Prostate gland (tissue), 2 donors: ENCODE measurements around the gene PITPNC1. TPM values are rescaled to one million over a fixed set of nuclear protein-coding genes. Genes with fewer than 3 reads are reported as not detected.

Source experiments
- DNase-seq: peaks from one replicate; pipeline ENCODE4 v3.0.0-alpha.2; 2019; ENCODE audit warnings: low spot score
- H3K27ac ChIP-seq, 2 donors: fragments of 200-600 bp; sonication (generic); 2 replicates each; pipeline ENCODE4 v1.5.1; 2017 to 2019
- H3K27me3 ChIP-seq: fragments of 200-600 bp; sonication (generic); replicated peaks from 2 replicates; pipeline ENCODE4 v1.5.1; 2019; ENCODE audit not compliant: insufficient read depth
- H3K36me3 ChIP-seq, 2 donors: fragments of 200-600 bp; sonication (generic); 1 replicate in 1 of 2; 2 replicates in 1 of 2; pipeline versions ENCODE4 v1.5.1 to v1.8.1; 2017 to 2019
- H3K4me1 ChIP-seq: fragments of 200-600 bp; sonication (generic); replicated peaks from 2 replicates; pipeline ENCODE4 v1.5.1; 2019
- H3K4me3 ChIP-seq, 2 donors: fragments of 200-600 bp; sonication (generic); 2 replicates each; pipeline ENCODE4 v1.5.1; 2017 to 2019
- H3K9me3 ChIP-seq: fragments of 200-600 bp; sonication (generic); 2 replicates; pipeline ENCODE4 v1.5.1; 2017
- CTCF ChIP-seq, 4 experiments: fragments of 200-600 bp in 2 of 4; fragments of 450-650 bp in 2 of 4; sonication (generic) in 2 of 4; IDR thresholded peaks; 1 replicate in 3 of 4; 2 replicates in 1 of 4; pipeline ENCODE4 v1.5.1; 2016 to 2019; ENCODE audit warnings: antibody characterized with exemption in 4 of 4, mild to moderate bottlenecking in 2 of 4, moderate library complexity in 2 of 4
- POLR2A ChIP-seq: fragments of 450-650 bp; IDR thresholded peaks from one replicate; pipeline ENCODE4 v1.6.1; 2016; ENCODE audit warnings: antibody characterized with exemption, mild to moderate bottlenecking
- POLR2AphosphoS5 ChIP-seq: sonication (generic); formaldehyde crosslinking; IDR thresholded peaks from one replicate; pipeline ENCODE4 v1.6.1; 2017; ENCODE audit warnings: antibody characterized with exemption
- WGBS: methylation state at CpG from one replicate; pipeline ENCODE4 v1.1.5; 2018; 5-methylcytosine and 5-hydroxymethylcytosine counted together
- intact Hi-C: fragments of 100-400 bp; cut with DNase I; formaldehyde crosslinking; loops from one replicate; pipeline ENCODE4 v1.14.2; 2022
- total RNA-seq, 2 donors: library from RNA; depleted of rRNA; stranded (reverse); fragments of >200 nt; gene quantifications; one replicate each; pipeline ENCODE4 v1.1.0, GENCODE V29; 2016

Gene PITPNC1
- total RNA-seq, 2 donors from 2014 or later: 10.1 to 12.9 TPM

DNA sequence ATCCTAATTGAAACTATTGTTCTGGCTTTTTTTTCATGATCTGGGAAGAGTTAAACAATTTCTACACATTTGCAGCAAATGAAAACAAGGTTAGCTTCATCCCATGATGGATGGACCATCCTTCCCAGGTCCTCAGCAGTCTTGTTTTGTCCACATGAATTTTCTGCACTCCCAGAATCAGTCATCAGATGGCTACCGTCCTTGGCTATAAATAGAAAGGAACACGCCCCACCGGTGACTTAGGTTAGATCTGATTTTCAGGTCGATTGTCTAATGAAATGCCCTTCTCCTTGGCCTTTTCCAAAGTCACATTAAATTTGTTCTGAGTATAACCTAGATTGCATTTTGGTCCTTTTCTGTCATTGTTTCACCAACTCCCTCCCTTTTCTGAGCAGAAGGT is 299.2 kb downstream of the PITPNC1 start:
- WGBS: 49% methylated on average over 4 of the region's 4 CpGs

DNA sequence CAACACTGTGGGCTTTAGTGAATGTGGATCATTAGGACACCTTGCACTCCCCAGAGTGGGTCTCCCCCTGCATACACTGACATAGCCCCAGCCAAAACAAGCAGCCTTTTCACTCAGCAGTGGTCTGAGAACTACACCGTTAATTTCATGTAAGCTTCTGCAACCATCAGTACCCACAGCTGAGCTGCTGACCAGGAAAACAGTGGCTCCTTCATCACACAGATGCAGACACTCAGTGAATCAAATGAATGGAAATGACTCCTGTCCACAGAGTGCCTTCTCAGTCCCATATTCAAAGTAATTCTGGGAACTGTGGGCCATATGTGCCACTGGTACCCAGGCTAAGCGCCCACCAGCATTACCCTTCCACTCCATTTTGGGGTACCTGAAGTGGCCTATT is 301.3 kb downstream of the PITPNC1 start:
- Histone ChIP-seq H3K4me1 (no peaks in the 10 kb centered on the region), H3K27ac (no peak overlapping the region), H3K36me3 (no peaks in the 10 kb centered on the region), H3K27me3 (no peaks in the 10 kb centered on the region), H3K4me3 (no peak overlapping the region), H3K9me3 (no peaks in the 10 kb centered on the region)
- DNase-seq: no peak
- TF ChIP-seq CTCF (IDR thresholded peaks at IDR 0.05): no peak
- TF ChIP-seq POLR2A: no peak
- no peak for TF ChIP-seq POLR2AphosphoS5
- 74% methylated on average over 2 of the region's 2 CpGs for WGBS
- intact Hi-C loops: loop anchor here (5.0 kb wide), 1 partner anchor 36 kb away; no protein-coding TSS in a partner anchor

More for the DNA sequence above, 299.2 kb downstream of the PITPNC1 start:
- no peak for TF ChIP-seq POLR2AphosphoS5
- no peak for TF ChIP-seq POLR2A
- TF ChIP-seq CTCF (IDR thresholded peaks at IDR 0.05): no peak
- Histone ChIP-seq H3K4me3 (no peak overlapping the region), H3K36me3 (no peaks in the 10 kb centered on the region), H3K27ac (no peak overlapping the region), H3K27me3 (no peaks in the 10 kb centered on the region), H3K4me1 (no peaks in the 10 kb centered on the region), H3K9me3 (no peaks in the 10 kb centered on the region)
- intact Hi-C loops: loop anchor here (5.0 kb wide), 1 partner anchor 34 kb away; no protein-coding TSS in a partner anchor
- DNase-seq: no peak

DNA sequence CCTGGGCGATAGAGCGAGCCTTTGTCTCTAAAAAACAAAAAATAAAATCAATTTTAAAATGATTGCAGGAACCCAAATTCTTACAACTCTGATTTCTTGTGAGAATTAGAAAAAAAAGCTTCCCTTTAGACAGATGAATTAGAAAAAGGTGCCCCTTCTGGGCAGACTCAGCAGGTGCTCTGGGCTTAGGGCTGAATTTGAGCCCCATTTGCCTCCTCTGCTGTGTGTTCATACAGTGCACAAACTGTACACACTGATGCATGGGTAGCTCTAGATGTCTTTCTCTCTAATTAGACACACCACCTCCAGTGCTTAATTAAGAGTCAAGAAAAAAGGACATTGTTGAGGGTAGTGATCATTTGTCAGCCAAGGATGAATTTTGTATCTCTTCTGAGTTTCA is 302.1 kb downstream of the PITPNC1 start:
- TF ChIP-seq CTCF (IDR thresholded peaks at IDR 0.05) (no peak), POLR2AphosphoS5 (no peak), POLR2A (no peak)
- Histone ChIP-seq H3K4me3 (no peak overlapping the region), H3K27me3 (no peaks in the 10 kb centered on the region), H3K9me3 (no peaks in the 10 kb centered on the region), H3K4me1 (no peaks in the 10 kb centered on the region), H3K36me3 (no peaks in the 10 kb centered on the region), H3K27ac (no peak overlapping the region)
- no peak for DNase-seq
- 99% methylated on average over 2 of the region's 2 CpGs for WGBS
- intact Hi-C loops: loop anchor here (5.0 kb wide), 1 partner anchor 37 kb away; no protein-coding TSS in a partner anchor

DNA sequence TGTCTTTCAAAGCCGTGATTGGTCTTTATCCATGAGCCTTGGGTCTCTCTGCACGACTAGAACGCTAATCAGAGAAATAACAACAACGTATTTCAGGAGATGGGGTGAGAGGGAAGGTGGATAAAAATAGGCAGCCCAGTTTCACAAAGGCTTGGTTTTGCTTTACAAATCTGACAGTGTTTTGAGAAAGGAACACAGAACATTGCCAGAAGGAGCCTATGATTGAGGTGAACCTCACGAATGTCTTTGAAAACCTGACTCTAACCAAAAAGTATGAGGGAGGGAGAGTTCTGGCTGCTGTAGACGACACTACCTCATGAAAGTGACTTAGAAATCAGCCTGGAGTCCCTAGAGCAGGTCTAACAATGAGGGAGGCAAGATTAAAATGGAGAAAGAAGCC is 302.6 kb downstream of the PITPNC1 start:
- Histone ChIP-seq H3K4me3 (no peak overlapping the region), H3K4me1 (no peaks in the 10 kb centered on the region), H3K27me3 (no peaks in the 10 kb centered on the region), H3K9me3 (no peaks in the 10 kb centered on the region), H3K27ac (no peak overlapping the region), H3K36me3 (no peaks in the 10 kb centered on the region)
- TF ChIP-seq POLR2A: no peak
- TF ChIP-seq CTCF (IDR thresholded peaks at IDR 0.05): no peak
- TF ChIP-seq POLR2AphosphoS5: no peak
- intact Hi-C loops: loop anchor here (5.0 to 10.0 kb wide), 2 partner anchors 37 to 115 kb away; no protein-coding TSS in a partner anchor
- WGBS: 94% methylated on average over 6 of the region's 6 CpGs
- DNase-seq: no peak

DNA sequence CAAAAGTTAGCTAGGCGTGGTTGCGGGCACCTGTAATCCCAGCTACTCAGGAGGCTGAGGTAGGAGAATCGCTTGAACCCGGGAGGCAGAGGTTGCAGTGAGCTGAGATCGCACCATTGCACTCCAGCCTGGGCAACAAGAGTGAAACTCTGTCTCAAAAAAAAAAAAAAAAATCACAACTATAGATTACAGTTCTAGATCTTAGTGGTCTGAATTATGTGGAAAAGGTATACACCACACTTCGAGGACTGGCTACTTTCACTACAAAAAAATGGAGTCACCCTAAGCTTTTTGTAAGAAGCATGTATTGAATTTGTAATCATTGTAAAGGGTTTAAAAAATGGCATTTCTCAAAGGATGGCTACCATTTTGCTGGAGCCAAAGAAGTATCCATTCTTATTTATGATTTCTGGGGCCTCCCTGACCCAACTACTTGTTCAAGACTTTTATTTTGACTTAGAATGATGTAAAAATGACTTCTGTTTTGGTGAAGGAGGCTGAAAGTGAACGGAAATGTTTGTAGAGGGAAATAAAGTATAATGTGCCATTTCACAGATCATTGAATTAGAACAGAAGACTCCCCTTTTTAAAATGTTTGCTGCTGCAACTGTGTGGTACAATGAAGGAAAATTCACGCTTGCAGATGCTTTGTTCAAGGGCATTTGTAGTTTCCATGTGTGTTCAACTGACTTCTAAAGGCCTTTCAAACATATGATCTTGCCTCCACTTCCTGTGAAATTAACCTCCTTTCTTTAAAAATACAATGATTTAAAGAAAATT is 303.6 kb downstream of the PITPNC1 start:
- Histone ChIP-seq H3K4me1 (no peaks in the 10 kb centered on the region), H3K27ac (no peak overlapping the region), H3K4me3 (no peak overlapping the region), H3K9me3 (no peaks in the 10 kb centered on the region), H3K27me3 (no peaks in the 10 kb centered on the region), H3K36me3 (no peaks in the 10 kb centered on the region)
- no peak for DNase-seq
- intact Hi-C loops: loop anchor here (10.0 kb wide), 1 partner anchor 116 kb away; no protein-coding TSS in a partner anchor
- TF ChIP-seq CTCF (IDR thresholded peaks at IDR 0.05): no peak
- TF ChIP-seq POLR2AphosphoS5: no peak
- TF ChIP-seq POLR2A: no peak
- WGBS: 95% methylated on average over 8 of the region's 8 CpGs
